Kidney tubule cell (primary cell): ENCODE results near the gene BNC2.
A peak's percentile ranks its signal among the peaks of the same experiment; 100 is the strongest.

ENCODE experiments used
- DNase-seq: peaks from one replicate; pipeline ENCODE4 v3.0.0-alpha.2; 2018; ENCODE audit warnings: low spot score

BNC2 gene

DNA sequence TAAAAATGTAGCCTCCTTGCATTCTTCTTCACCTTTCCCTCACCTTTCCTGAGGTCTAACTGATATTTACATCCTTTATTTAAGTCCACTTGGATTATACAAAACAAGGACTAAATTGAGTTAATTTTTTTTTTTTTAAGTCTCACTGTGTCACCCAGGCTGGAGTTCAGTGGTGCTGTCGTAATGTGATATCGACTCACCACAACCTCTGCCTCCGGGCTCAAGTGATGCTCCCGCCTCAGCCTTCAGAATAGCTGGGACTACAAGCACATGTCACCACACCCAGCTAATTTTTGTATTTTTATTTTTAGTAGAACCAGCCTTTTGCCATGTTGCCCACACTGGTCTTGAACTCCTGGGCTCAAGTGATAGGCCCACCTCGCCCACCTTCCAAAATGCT, 195.3 kb downstream of the BNC2 start:
- DNase-seq = no peak

DNA sequence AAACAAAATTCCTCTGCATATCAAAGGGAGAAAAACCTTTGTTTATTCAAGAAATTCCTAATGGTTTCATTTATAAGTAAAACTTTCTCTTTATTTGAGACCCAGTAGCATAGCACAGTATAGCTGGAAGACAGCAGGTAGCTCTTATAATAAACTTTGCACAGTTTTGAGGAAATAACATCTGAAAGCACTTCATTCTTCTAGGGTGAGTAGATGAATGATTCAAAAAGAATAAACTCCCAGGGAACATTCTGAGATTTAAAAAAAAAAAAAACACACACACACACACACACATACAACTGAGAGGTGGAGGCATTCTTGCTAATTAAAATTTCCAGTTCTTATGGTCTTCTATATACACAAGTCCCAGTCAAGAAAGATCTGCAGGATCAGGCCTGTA, 197.3 kb downstream of the BNC2 start:
- DNase-seq = no peak

DNA sequence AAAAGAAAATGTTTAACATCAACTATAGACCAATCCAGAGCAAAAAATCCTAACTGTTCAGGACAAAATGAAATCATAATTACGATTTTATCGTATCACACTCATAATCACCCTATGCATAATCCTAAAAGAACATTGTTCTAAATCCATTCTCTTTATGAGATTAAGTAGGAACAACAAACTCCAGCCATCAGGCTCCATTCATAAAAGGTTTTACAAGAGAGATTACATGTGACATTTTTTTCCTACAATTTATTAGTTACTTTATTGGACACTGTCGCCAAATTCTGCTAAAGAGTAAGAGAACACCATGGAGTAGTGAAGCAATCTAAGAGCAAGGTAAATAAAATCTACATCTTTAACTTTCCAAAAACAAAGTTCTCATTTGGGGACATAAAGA, 198.0 kb downstream of the BNC2 start:
- no peak for DNase-seq

DNA sequence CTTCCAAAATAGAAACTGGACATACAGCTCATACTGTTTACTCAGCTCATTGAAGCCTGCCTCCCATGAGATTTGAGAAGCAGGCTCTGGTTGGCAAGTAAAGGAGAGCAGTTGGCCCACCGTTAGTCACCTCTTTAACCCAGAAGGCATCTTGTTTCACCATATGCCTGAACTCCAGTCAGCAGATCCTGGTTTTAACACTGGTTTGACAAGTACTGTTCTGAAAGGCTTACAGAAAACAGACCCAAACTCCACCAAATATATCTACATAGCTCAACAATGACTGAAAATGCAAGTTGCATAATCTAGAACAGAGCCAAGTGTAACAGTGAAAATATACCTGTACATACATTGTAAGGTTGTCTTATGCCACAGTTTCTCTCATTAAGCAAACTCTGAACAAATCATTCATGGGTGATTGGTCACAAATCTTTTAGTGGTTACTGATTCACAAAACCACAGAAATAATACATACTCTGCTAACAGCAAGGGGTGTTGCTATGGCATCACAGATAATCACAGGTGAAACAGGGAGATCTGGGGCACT, 198.8 kb downstream of the BNC2 start:
- DNase-seq = peak; percentile 95

DNA sequence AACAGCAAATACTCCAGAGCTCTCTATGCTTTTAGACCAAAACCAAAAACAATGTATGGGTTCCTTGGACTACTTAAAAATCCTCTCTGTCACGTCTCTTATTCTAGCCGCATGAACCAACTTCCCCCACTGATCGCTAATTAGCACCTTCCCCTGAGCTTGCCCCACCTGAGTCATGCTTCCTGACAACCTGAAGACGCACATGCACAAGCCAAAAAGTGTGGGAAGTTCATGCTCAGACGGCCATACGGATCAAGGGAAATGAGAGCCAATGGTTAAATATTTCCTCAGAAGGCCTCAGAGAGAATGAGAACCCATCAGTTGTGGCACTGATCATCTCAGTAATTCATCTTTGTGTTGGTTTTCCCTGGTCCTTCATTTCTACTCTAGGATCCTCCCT, 199.7 kb downstream of the BNC2 start:
- DNase-seq = peak; percentile 80

DNA sequence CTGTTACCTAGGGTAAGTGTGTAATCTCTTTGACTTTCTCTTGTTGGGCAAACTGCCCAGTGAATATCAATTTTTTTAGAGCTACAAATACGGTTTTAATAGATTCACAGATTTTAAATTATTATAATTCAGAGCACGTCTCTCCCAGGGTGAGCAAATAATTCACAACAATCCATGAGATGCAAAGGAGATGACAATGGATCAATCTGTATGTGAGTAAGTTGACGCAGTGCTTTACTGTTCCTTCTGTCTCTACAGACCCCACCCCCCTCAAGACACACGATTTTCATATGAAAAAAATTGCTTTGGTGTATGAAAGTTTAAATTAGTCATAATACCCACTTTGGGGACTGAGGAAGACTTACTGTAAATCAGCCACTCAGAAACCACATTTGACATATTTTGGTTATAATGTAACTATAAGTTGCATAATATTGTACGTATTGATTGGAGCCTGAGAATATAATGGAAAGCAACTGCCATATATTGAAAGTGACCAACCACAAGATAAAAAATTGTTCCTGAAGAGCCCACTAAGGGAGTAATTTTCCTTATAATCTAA, 201.7 kb downstream of the BNC2 start:
- DNase-seq = no peak

DNA sequence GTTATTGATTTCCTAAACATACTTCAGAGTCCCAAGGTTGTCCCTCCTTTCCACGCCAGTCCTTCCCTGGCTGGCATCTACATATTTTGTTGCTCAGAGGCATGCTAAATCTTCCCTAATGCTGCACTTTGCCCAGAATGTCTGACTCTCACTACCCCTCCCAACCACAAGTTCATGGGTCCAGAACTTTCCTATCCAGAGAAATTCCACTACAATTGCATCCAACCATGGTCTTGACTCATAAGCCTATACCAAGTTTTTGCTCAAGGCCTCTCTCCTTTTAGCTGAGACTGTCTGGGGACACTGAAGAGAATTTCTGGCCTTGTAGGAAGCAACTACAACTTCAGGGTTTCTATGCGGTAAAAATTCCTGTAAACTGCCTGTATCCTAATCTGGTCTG, 206.3 kb downstream of the BNC2 start:
- DNase-seq = peak; percentile 83

DNA sequence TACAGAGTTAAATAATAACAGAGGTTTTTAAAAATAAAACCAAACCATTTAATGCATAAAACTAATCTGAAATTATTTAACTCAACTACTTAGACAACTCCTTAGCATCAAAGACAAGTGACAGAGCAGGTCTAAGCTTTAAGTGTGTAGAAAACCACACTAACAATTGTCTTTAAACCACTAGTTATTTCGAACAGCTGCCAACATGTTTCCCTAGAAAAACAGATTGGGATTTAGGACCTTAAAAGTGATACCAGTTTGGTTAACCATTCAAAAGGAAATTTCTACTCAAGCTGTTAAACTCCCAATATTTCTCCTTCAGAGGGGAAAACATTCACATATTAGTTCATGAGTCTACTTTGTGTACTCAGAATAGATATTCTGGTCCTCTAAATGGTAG, 208.7 kb downstream of the BNC2 start:
- no peak for DNase-seq

DNA sequence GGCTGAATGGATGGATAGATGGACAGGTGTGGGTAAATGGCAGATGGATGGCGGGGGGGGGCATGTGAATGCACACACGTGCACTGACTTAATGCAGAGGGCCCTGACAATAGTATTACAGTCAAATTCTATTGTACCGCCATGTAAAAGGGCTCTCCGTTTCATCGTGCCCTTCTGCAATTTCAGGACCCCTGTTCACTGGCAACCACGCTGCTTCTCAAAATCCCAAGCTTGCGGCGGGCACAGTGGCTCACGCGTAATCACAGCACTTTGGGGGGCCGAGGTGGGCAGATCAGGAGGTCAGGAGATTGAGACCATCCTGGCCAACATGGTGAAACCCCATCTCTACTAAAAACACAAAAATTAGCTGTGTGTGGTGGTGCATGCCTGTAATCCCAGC, 211.4 kb downstream of the BNC2 start:
- no peak for DNase-seq

DNA sequence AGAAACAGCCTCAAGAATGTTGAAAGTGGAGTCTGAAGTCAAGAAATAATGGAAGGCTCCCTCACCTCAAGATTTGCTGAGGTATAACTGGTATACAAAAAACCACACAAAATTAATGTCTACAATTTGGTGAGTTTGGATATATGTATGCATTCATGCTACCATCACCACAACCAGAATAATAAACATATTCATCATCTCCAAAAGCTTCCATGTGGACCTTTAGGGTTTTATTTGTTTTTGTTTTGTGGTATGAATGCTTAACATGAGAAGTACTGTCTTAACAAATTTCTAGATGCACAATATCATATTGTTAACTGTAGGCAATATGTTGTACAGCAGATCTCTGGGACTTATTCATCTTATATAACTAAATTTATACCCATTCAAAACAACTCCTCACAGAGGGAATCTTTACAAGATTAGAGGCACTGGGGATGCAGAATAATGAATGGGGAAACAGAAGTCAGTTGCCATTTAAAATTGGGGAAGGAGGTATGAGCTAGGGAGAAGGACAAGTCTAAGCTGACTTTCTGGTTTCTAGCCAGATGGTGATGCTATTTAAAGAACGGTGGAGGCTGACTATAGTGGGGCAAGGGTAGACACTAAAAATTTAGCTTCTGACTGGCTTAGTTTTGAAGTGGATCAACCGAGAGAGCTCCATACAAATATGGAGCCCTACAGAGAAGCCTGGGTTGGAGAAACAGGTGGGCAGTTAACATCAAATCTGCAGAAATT, 213.9 kb downstream of the BNC2 start:
- no peak for DNase-seq

DNA sequence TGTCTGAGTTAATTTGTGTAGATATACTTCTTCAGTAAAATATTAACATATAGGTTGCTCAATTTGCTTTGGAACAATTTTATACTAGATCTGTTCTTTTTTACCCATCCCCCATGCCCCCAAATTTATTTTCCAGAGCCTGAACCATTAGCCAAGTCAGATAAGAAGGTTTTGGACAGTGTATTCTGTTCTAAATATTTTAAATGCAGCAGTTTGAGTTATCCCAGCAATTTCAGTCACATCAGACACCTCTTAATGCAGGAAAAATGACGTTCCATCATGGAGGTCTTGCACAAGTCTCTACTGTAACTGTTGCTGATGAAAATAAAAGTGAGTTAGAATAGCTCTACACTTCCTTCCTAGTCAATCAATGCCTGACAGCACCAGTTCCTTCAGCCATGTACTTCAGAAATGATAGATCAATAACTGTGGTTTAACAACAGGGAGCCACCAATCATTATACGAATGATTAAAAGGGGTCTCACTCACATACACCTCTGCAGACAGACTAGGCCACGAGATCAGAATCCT, 215.8 kb downstream of the BNC2 start:
- DNase-seq = no peak

DNA sequence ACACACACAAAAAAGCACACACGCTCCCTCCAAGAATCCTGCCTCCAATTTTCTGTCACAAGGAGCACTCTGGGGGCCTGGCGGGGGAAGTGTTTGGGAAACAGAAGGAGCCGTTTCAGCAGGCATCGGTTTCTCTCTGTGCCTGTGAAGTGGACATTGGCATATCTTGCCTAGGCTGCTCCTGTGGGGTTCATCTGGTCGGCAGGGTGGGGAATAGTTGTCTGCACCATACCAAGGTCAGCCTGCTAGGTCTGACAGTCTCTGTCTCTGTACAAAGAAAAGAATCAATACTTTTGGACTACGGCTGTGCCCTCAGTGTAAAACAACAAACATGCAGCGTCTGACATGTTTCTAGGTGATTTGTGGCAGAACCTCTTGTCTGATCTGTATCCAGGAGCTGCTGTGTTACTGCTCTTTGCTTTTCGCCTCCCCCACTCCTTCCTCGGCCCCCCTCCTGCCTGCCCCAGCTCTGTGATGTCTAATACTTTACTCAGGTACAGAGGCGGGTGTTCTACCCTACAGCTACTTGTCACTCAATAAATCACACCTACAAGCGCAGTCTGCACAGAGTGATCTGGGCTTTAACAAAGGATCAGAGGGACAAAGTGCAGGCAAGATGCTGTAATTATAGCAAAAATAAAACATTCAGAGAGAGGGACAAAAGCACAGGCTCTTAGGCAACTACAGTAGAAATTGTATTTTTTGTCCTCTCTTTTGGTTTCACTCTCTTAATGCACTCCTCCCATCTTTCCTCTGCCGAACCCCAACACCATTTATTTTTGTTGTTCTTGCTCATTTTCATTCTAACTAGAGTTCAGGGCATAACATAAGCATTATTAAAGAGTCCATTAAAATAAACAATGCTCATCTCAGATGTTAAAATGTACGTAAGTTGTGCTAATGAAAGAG, 216.7 kb downstream of the BNC2 start:
- peak; percentile 43 for DNase-seq

DNA sequence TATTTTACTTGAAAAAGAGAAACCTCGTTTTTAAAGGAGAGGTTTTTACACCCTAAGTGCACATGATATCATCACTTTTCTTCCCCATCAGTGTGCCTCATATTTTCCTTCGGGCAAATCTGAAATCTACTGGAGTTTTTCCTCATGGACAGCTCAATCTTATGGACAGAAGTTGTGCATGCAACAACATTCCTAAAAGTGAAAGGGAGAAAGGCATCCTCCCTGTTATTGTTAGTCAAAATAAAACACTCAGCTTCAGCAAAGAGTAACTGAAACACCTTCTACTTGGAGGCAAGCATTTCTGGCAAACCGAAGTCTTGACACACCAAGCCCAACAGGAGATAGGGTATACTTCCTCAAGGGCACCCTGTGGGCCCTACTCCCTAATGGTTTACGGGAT, 217.9 kb downstream of the BNC2 start:
- no peak for DNase-seq

DNA sequence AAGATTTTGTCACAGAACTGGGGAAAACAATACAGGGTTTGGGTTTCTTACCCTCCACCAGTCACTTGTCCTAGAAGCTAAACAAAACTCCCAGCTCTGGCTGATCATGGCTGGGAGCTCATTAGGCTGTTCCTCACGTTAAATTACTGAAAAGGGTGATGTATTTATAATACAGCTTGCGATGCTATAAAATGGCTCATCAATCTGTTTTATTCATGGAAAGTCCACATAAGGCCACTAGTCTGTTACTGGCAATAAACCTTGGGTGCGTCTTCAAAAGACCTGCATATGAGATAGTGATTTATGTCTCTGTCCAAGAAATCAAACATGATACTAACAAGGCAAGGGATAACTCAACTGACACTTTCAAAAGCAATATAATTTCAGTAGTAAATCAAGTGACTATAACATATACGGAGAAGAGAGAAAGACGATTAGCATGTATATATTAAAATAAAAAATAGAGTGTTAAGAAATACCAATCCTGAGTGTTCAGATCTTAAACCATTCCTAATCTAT, 219.0 kb downstream of the BNC2 start:
- no peak for DNase-seq

DNA sequence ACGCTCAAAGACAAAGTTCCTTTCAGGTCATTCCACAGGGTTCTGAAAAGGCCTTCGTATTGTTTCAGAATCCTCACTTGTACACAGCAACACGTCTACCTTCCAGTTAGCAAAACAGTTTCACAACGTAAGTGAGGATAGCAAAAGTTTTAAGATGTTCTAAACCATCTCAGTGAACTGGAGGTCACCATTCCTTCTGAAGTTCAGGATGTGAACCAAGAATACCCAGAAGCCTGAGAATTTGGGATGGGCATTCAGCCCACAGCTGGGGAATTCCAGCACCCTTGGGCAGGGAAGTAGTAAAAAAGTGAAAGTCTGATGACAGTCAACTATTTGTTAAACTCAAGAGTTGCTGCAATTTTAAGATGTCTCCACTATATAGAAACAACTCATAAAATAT, 224.5 kb downstream of the BNC2 start:
- DNase-seq = peak; percentile 22

DNA sequence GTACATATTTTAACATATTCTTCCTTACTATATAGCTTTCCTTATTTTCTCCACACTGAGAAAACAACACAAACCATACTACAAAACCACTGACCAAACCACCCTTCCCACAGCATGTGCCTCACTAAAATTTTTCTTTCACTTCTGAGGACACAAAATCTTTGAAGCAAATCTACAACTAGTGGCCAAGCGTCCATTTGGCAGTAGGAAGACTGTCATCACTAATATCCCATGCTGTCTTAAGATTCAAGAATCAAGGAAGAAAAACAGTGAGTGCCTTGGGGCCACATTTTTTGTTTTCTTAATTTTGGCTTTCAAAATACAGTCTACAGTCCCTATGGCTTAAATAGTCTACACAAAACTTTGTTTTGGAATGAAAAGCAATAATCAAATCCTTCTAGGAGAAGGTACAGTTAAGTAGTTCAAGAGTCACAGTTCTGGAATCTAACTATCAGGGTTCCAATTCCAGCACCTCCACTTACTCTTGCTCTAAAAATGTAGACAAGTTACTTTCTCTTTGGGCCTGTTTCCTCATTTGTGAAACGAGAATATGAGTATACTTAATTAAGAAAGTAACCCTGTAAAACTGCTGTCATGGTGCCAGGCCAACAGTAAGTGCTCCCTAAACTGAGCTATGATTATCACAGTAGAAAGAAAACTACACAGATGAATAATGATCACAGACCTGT, 227.9 kb downstream of the BNC2 start:
- no peak for DNase-seq

DNA sequence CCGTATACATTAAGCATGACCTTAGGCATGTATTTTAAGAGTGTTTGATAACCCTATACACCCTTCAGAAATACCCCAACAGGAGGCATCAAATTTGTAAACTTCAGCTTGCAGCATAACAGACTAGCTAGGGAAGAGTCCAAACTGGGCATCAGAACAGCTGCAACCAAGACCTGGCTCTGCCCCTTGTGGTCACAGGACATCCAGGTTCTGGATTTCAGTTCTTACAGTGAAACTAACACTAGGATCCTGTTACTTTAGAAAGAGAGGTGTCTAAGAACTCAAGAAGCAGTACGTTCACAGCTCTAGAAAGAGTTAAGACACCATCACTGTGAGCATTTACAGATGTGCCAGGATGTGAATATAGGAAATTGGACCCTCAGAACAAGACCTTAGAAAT, 229.8 kb downstream of the BNC2 start:
- no peak for DNase-seq

DNA sequence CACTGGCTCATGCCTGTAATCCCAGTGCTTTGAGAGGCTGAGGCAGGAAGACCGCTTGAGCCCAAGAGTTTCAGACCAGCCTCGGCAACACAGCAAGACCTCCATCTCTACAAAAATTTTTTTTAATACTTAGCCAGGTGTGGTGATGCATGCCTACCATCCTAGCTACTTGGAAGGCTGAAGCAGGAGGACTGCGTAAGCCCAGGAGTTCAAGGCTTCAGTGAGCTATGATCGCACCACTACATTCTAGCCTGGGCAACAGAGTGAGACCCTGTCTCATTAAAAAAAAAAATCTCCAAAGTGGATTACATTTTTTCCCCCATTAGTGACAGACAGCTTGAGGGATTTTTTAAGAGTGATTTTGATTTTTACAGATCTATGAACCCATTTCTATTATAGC, 230.8 kb downstream of the BNC2 start:
- no peak for DNase-seq

DNA sequence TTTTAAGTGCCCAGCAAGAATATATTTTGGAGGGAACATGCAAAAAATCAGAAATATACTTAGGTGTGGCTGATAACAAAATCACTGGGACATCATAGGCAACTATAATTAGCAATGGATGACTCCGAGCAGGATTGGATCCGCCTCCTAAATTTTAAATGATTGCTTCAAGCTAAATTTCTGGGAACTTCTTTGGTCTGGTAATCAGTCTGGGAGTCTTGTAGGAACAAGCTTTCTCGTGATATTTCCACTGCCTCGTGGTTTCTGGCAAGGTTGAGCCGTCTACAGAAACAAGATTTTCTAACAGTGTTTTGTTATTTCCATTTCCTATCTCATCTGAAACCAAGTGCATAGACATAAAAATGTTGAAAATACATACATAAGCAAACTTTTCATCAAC, 232.6 kb downstream of the BNC2 start:
- no peak for DNase-seq

DNA sequence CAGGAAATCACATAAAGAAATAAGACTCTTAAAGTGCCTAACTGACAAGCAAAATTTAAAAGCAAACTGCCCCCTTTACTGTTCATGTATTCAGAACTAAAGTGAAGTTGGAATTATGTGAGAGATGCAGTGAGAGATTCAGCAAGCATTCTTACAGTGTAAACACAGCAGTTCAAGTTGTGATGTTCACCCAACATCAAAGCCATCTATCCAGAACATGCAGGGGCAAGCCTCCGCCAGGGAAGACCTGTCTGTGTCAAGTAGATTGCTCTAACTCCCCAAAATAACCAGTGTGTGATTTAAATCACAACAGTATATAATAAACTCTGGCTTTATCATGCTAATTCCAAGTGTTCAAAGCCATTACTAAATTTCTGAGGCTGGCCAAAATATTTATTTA, 233.3 kb downstream of the BNC2 start:
- DNase-seq = no peak

DNA sequence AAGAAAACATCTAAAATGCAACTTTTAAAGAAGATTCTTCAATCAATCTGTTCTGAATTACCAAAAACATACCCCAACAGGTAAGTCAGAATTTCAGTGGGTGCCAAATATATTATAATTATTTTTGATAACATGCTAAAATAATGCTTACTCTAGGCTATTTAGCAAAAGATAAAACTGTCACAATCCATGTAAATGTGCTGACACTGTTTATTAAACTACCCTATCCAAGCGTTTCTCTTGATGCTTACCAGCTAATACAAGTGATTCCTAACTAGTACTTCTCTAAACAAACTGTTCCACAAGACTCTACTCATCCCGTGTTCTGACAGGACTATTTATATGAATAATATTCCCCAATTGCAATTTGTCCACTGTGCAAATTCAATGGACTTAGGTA, 236.7 kb downstream of the BNC2 start:
- DNase-seq = no peak

DNA sequence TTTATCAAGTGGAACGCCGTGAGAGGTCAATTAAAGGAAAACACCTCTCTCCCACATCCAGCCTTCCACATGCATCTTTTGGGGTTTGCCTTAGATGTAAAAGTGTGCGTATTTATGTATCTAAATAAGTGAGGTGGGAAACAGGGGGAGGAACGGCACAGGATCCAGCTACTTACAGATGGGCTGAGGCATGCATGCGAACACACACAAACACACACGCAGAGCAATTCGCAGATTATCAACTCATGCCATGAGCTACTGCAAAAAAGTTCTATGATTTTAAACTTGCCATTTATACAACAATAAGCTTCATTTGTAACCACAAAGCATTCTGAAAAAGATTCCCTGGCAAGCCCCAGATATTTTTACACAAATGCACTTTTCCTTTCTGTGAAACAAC, 242.1 kb downstream of the BNC2 start:
- no peak for DNase-seq
